Neural progenitor cell (in vitro differentiated cells): Measurements from ENCODE around the gene TEK.
A peak's percentile ranks its signal among the peaks of the same experiment; 100 is the strongest.

Experiments
- EZH2phosphoT487 ChIP-seq: fragments of 200-600 bp; sonication (generic); IDR thresholded peaks from 2 replicates; pipeline ENCODE4 v1.6.1; 2017; ENCODE audit warnings: antibody characterized with exemption
- TF ChIP-seq, protein P1 (sequence below): fragments of 200-600 bp; sonication (generic); IDR thresholded peaks from 2 replicates; pipeline ENCODE4 v1.5.1; 2017; ENCODE audit warnings: antibody characterized with exemption, mild to moderate bottlenecking

GRCh38 chr9:27165670-27166069 is 56.6 kb downstream of the TEK start:
- TF ChIP-seq, protein P1, sequence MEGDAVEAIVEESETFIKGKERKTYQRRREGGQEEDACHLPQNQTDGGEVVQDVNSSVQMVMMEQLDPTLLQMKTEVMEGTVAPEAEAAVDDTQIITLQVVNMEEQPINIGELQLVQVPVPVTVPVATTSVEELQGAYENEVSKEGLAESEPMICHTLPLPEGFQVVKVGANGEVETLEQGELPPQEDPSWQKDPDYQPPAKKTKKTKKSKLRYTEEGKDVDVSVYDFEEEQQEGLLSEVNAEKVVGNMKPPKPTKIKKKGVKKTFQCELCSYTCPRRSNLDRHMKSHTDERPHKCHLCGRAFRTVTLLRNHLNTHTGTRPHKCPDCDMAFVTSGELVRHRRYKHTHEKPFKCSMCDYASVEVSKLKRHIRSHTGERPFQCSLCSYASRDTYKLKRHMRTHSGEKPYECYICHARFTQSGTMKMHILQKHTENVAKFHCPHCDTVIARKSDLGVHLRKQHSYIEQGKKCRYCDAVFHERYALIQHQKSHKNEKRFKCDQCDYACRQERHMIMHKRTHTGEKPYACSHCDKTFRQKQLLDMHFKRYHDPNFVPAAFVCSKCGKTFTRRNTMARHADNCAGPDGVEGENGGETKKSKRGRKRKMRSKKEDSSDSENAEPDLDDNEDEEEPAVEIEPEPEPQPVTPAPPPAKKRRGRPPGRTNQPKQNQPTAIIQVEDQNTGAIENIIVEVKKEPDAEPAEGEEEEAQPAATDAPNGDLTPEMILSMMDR, result peak; percentile 25
- TF ChIP-seq EZH2phosphoT487, result no peak
